GM18499 (cell line): ENCODE data around the gene HK1.
"Not testable (repeated sequence)": the region's sequence is repeated elsewhere in the genome, so short reads cannot be mapped to it uniquely, and the experiment has no call there.

ENCODE experiments used
- ATAC-seq: cut with Tn5 transposase; IDR thresholded peaks from one replicate; pipeline ENCODE4 v1.9.1; 2021; ENCODE audit warnings: moderate number of reproducible peaks; ENCODE audit not compliant: insufficient read depth, unreplicated experiment

Gene HK1

DNA sequence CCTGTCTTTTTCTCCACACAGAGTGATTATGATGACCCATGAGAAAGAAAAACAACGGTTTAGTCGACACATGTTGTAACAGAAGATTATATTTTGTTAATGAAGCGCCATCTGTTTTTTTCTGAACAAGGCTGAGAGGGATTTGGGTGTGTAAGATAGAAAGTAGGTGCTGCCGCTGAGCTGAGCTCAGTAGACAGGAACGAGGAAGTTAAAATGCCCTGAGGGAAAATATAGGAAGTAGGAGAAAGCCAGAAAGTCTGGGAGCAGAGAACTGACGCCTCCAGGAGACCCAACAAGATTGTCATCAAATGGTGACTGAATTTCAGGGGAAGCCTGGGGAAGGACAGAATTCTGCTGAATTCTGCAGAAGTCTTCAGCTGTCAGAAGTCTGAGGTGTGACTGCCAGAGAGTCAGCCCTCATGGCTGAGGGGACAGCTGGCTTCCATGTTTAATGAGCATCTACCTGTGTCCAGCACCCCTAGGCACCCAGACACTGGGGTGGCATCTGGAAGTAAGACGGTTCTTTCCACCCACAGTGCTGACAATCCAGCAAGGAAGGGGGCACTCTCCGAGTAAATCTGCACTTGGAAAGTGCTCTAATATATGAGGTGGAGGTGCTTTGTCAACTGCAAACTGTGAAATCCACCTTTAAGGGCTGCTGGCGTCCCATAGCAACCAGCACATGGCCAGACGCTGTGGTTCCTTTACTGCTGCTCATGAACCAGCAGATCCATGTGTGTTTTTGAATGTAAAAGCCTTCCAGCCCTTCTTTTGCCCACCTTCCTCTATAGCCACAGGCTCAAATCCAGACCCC, 160.4 kb downstream of the HK1 start:
- no peak for ATAC-seq

DNA sequence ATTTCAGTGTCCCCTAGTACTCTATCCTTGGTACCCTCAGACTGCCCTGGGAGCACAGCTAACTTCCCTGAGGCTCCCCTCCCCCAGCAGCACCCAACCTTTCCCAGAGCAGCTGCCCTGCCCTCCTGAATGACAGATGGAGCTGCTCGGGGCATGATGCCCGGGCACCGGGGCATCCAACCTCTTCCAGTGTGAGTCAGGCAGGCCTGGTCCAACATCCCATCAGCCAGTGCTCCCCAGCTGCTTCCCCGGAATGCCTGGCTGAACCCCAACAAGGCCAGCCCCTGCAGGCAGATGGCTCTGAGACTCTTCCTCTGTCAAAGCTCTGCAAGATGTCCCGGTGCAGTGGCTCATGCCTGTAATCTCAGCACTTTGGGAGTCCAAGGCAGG, 161.0 kb downstream of the HK1 start:
- no peak for ATAC-seq

GRCh38 chr10:69439813-69440506, 161.7 kb downstream of the HK1 start:
- no peak for ATAC-seq

DNA sequence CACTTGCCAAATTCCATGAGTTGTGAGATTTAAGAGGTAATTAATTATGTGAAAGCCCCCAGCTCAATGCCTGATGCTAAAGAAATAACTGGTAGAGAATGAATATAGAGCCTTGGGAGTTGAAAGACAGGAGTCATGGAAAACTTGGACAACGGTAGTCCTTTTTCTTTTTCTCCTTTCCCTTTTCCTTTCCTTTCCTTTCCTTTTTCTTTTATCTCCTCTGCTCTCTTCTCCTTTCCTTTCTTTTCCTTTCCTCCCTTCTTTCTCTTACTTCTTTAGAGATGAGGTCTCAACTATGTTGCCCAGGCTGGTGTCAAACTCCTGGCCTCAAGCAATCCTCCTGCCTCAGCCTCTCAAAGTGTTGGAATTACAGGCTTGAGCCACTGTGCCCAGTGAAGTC, 165.1 kb downstream of the HK1 start:
- no peak for ATAC-seq

- ATAC-seq = no peak
Measured at GRCh38 chr10:69445041-69445440, 166.7 kb downstream of the HK1 start.

DNA sequence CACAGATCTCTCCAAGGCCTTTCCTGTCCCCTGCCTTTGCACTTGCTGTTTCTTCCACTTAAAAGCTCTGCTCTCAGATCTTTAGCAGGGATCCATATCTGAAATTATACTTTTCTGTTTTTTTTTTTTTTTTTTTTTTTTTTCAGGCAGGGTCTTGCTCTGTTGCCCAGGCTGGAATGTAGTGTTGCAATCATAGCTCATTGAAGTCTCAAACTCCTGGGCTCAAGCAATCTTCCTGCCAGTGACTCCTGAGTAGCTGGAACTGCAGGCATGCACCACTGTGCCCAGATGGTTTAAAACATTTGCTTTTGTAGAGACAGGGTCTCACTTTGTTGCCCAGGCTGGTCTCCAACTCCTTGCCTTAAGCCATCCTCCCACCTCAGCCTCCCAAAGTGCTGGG, 167.9 kb downstream of the HK1 start:
- ATAC-seq = no peak

DNA sequence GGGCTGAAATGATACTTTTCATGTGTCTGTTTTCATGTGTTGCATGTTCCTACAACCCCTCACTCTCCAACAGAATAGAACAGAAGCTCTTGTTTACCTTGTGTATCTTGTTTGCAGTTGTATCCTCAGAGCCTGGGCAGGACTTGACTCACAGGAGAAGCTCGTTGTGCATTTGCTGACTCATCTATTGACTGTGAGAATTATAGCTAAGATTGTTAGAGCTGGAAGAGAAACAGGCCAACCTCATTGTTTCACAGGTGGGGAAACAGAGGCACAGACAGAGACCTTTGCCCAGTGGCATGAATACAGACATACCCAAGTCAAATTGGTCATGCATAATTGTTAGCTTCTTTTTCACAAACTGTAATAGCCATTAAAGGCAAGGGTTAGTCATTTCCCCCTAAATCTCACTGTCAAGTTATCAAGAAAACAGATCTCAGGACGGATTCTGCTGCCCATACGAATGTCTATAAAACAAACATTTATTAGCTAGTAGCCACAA, 168.4 kb downstream of the HK1 start:
- ATAC-seq = no peak

- no peak for ATAC-seq
Measured at GRCh38 chr10:69449841-69450240, 171.5 kb downstream of the HK1 start.

GRCh38 chr10:69450395-69450794, 172.1 kb downstream of the HK1 start:
- not testable (repeated sequence) for ATAC-seq

- ATAC-seq = peak; percentile 59
Measured at GRCh38 chr10:69451209-69451783, 173.0 kb downstream of the HK1 start, which contains the start of gene TSPAN15. TSPAN15 (plus strand) TSS chr10:69451465; CDS start chr10:69451595, 130 bp downstream.
